Breast epithelium (tissue), 4 donors: ENCODE data around the gene THADA. TPM values are rescaled to one million over a fixed set of nuclear protein-coding genes. Genes with fewer than 3 reads are reported as not detected.
A peak's percentile ranks its signal among the peaks of the same experiment; 100 is the strongest.

Experiments
- DNase-seq, 2 donors: peaks; one replicate each; pipeline ENCODE4 v3.0.0-alpha.2; 2019; ENCODE audit warnings: low spot score in 2 of 2
- H3K27ac ChIP-seq, 2 donors: fragments of 200-600 bp; sonication (generic) in 1 of 2; one replicate each; pipeline ENCODE4 v1.5.1; 2016 to 2019; ENCODE audit warnings: mild to moderate bottlenecking in 1 of 2
- H3K27me3 ChIP-seq, 2 donors: fragments of 200-600 bp; sonication (generic) in 1 of 2; one replicate each; pipeline versions ENCODE4 v1.5.1 to v1.6.0; 2017 to 2019; ENCODE audit warnings: control low read depth in 1 of 2, mild to moderate bottlenecking in 1 of 2
- H3K36me3 ChIP-seq: fragments of 200-600 bp; one replicate; pipeline ENCODE4 v1.5.1; 2019
- H3K4me1 ChIP-seq, 2 donors: fragments of 200-600 bp; sonication (generic); one replicate each; pipeline ENCODE4 v1.5.1; 2016 to 2019; ENCODE audit warnings: control low read depth in 1 of 2
- H3K4me3 ChIP-seq, 3 donors: fragments of 200-600 bp; sonication (generic); 1 replicate in 2 of 3; 2 replicates in 1 of 3; pipeline ENCODE4 v1.5.1; 2016 to 2019; ENCODE audit warnings: mild to moderate bottlenecking in 3 of 3, moderate library complexity in 2 of 3
- H3K9me3 ChIP-seq, 2 donors: fragments of 200-600 bp; sonication (generic) in 1 of 2; one replicate each; pipeline ENCODE4 v1.5.1; 2016 to 2019; ENCODE audit warnings: control low read depth in 1 of 2
- CTCF ChIP-seq, 3 donors: fragments of 450-650 bp; IDR thresholded peaks; one replicate each; pipeline ENCODE4 v1.5.1; 2016 to 2017; ENCODE audit warnings: antibody characterized with exemption in 3 of 3, mild to moderate bottlenecking in 3 of 3, moderate library complexity in 3 of 3
- POLR2A ChIP-seq: fragments of 450-650 bp; IDR thresholded peaks from one replicate; pipeline ENCODE4 v1.6.1; 2016; ENCODE audit warnings: antibody characterized with exemption, mild to moderate bottlenecking, moderate library complexity
- POLR2AphosphoS5 ChIP-seq, 3 donors: sonication (generic); formaldehyde crosslinking; IDR thresholded peaks; one replicate each; pipeline ENCODE4 v1.6.1; 2017; ENCODE audit warnings: antibody characterized with exemption in 3 of 3
- intact Hi-C: fragments of 100-400 bp; cut with DNase I; formaldehyde crosslinking; loops from one replicate; pipeline ENCODE4 v1.15.1; 2023; ENCODE audit warnings: low total_unique reads
- total RNA-seq, 3 donors: library from RNA; depleted of rRNA; stranded (reverse); fragments of >200 nt; gene quantifications; one replicate each; pipeline ENCODE4 v1.1.0, GENCODE V29; 2016

The THADA gene
- total RNA-seq, 3 donors from 2014 or later, result 41.1 to 60.6 (median 49.5) TPM

GRCh38 chr2:43490252-43490786 lies 105.5 kb downstream of the THADA start:
- H3K27me3 ChIP-seq, result no peaks in the 10 kb centered on the region
- no peak for DNase-seq
- H3K27ac ChIP-seq, result peak overlapping the region in 1 of 2 donors; percentile 19
- H3K36me3 ChIP-seq, result no peaks in the 10 kb centered on the region
- no peak overlapping the region for H3K4me3 ChIP-seq
- intact Hi-C loops, result no loop called here
- H3K4me1 ChIP-seq, result no peaks in the 10 kb centered on the region
- no peak for TF ChIP-seq POLR2A
- no peak for TF ChIP-seq POLR2AphosphoS5 (IDR thresholded peaks at IDR 0.05)
- TF ChIP-seq CTCF (IDR thresholded peaks at IDR 0.05), result no peak
- H3K9me3 ChIP-seq, result no peaks in the 10 kb centered on the region

- intact Hi-C loops, result loop anchor here (10.0 kb wide), 2 partner anchors 264 to 654 kb away; partner anchors contain the start of gene ZFP36L2
- no peak for TF ChIP-seq POLR2AphosphoS5 (IDR thresholded peaks at IDR 0.05)
- no peak for TF ChIP-seq POLR2A
- TF ChIP-seq CTCF (IDR thresholded peaks at IDR 0.05), result no peak
- H3K4me3 ChIP-seq, result no peak overlapping the region
Measured at GRCh38 chr2:43488737-43489136, 107.1 kb downstream of the THADA start.

GRCh38 chr2:43486603-43487002 lies 109.2 kb downstream of the THADA start:
- H3K4me3 ChIP-seq, result no peak overlapping the region
- intact Hi-C loops, result loop anchor here (10.0 kb wide), 2 partner anchors 262 to 652 kb away; partner anchors contain the start of gene ZFP36L2
- TF ChIP-seq POLR2A (no peak), CTCF (IDR thresholded peaks at IDR 0.05) (no peak), POLR2AphosphoS5 (IDR thresholded peaks at IDR 0.05) (peak in 2 of 3 donors; percentile 53 to 68)
- no peaks in the 10 kb centered on the region for H3K9me3 ChIP-seq
- peaks cover 0 to 10% of the 10 kb centered on the region in 2 donors for H3K4me1 ChIP-seq
- H3K36me3 ChIP-seq, result no peaks in the 10 kb centered on the region
- H3K27me3 ChIP-seq, result no peaks in the 10 kb centered on the region
- peak overlapping the region; percentile 81 to 83 for H3K27ac ChIP-seq
- no peak for DNase-seq

More at GRCh38 chr2:43488737-43489136, 107.1 kb downstream of the THADA start:
- Histone ChIP-seq H3K9me3 (no peaks in the 10 kb centered on the region), H3K27me3 (no peaks in the 10 kb centered on the region), H3K4me1 (no peaks in the 10 kb centered on the region), H3K27ac (no peak overlapping the region), H3K36me3 (no peaks in the 10 kb centered on the region)
- no peak for DNase-seq

- Histone ChIP-seq H3K27me3 (no peaks in the 10 kb centered on the region), H3K4me1 (peaks cover 0 to 10% of the 10 kb centered on the region in 2 donors), H3K36me3 (no peaks in the 10 kb centered on the region), H3K9me3 (no peaks in the 10 kb centered on the region), H3K4me3 (no peak overlapping the region), H3K27ac (no peak overlapping the region)
- peak in 2 of 3 donors; percentile 83 to 84 for TF ChIP-seq CTCF (IDR thresholded peaks at IDR 0.05)
- TF ChIP-seq POLR2A, result no peak
- no peak for TF ChIP-seq POLR2AphosphoS5 (IDR thresholded peaks at IDR 0.05)
- no peak for DNase-seq
- intact Hi-C loops, result loop anchor here (10.0 kb wide), 2 partner anchors 260 to 650 kb away; partner anchors contain the start of gene ZFP36L2
Measured at GRCh38 chr2:43484323-43484930, 111.4 kb downstream of the THADA start.

- Histone ChIP-seq H3K9me3 (no peaks in the 10 kb centered on the region), H3K27me3 (no peaks in the 10 kb centered on the region), H3K36me3 (no peaks in the 10 kb centered on the region), H3K4me3 (no peak overlapping the region), H3K4me1 (peaks cover 0 to 10% of the 10 kb centered on the region in 2 donors), H3K27ac (peak overlapping the region; percentile 43 to 50)
- intact Hi-C loops, result loop anchor here (10.0 kb wide), 2 partner anchors 258 to 648 kb away; partner anchors contain the start of gene ZFP36L2
- no peak for DNase-seq
- TF ChIP-seq POLR2A (no peak), CTCF (IDR thresholded peaks at IDR 0.05) (no peak), POLR2AphosphoS5 (IDR thresholded peaks at IDR 0.05) (no peak)
Measured at GRCh38 chr2:43482961-43483360, 112.9 kb downstream of the THADA start.
